AG10803 (cell line): Measurements from ENCODE around the gene LRIT2.

Experiments used
- DNase-seq: peaks from one replicate; pipeline ENCODE4 v3.0.0; 2010; ENCODE audit warnings: low read depth
- H3K4me3 ChIP-seq: 2 replicates; pipeline ENCODE4 v1.5.1; 2011; ENCODE audit warnings: mild to moderate bottlenecking, low read length, control low read depth
- CTCF ChIP-seq: conservative IDR thresholded peaks from 2 replicates; pipeline ENCODE4 v1.5.1; 2011; ENCODE audit warnings: mild to moderate bottlenecking, low read length, control low read depth, inconsistent platforms

LRIT2 gene

GRCh38 chr10:84256510-84257342 lies 31.4 kb upstream of the LRIT2 start:
- H3K4me3 ChIP-seq, result no peak overlapping the region
- peak; percentile 38 for DNase-seq
- peak; percentile 55 for TF ChIP-seq CTCF

GRCh38 chr10:84254552-84255478 lies 29.5 kb upstream of the LRIT2 start:
- no peak for TF ChIP-seq CTCF
- DNase-seq, result no peak
- H3K4me3 ChIP-seq, result no peak overlapping the region

GRCh38 chr10:84248794-84249193 lies 23.4 kb upstream of the LRIT2 start:
- no peak for DNase-seq
- H3K4me3 ChIP-seq, result no peak overlapping the region
- no peak for TF ChIP-seq CTCF

GRCh38 chr10:84247496-84247895 lies 22.2 kb upstream of the LRIT2 start:
- TF ChIP-seq CTCF, result no peak
- H3K4me3 ChIP-seq, result no peak overlapping the region
- DNase-seq, result no peak

GRCh38 chr10:84244651-84245270 lies 19.4 kb upstream of the LRIT2 start, which contains the start of gene RGR:
Gene RGR (plus strand): TSS chr10:84245053. CDS start chr10:84245091, 38 bp downstream.
- no peak within 1 kb of the TSS for H3K4me3 ChIP-seq
- peak; percentile 11 for DNase-seq
- TF ChIP-seq CTCF, result no peak

- H3K4me3 ChIP-seq, result no peak overlapping the region
- no peak for TF ChIP-seq CTCF
- DNase-seq, result no peak
Measured at GRCh38 chr10:84243759-84244158, 18.4 kb upstream of the LRIT2 start.
